Hematopoietic multipotent progenitor cell (in vitro differentiated cells): ENCODE results near the gene SLC26A8. TPM values are rescaled to one million over a fixed set of nuclear protein-coding genes. Genes with fewer than 3 reads are reported as not detected.

Experiments
- DNase-seq, 3 donors: peaks; one replicate each; pipeline ENCODE4 v3.0.0-alpha.2; 2011 to 2015; ENCODE audit warnings: low read depth in 2 of 3, low spot score in 2 of 3
- total RNA-seq: library from RNA; depleted of rRNA; stranded (reverse); fragments of >200 nt; gene quantifications from one replicate; pipeline ENCODE4 v1.2.3, GENCODE V29; 2012

Gene SLC26A8, protein sequence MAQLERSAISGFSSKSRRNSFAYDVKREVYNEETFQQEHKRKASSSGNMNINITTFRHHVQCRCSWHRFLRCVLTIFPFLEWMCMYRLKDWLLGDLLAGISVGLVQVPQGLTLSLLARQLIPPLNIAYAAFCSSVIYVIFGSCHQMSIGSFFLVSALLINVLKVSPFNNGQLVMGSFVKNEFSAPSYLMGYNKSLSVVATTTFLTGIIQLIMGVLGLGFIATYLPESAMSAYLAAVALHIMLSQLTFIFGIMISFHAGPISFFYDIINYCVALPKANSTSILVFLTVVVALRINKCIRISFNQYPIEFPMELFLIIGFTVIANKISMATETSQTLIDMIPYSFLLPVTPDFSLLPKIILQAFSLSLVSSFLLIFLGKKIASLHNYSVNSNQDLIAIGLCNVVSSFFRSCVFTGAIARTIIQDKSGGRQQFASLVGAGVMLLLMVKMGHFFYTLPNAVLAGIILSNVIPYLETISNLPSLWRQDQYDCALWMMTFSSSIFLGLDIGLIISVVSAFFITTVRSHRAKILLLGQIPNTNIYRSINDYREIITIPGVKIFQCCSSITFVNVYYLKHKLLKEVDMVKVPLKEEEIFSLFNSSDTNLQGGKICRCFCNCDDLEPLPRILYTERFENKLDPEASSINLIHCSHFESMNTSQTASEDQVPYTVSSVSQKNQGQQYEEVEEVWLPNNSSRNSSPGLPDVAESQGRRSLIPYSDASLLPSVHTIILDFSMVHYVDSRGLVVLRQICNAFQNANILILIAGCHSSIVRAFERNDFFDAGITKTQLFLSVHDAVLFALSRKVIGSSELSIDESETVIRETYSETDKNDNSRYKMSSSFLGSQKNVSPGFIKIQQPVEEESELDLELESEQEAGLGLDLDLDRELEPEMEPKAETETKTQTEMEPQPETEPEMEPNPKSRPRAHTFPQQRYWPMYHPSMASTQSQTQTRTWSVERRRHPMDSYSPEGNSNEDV
- total RNA-seq = 0.27 TPM

DNA sequence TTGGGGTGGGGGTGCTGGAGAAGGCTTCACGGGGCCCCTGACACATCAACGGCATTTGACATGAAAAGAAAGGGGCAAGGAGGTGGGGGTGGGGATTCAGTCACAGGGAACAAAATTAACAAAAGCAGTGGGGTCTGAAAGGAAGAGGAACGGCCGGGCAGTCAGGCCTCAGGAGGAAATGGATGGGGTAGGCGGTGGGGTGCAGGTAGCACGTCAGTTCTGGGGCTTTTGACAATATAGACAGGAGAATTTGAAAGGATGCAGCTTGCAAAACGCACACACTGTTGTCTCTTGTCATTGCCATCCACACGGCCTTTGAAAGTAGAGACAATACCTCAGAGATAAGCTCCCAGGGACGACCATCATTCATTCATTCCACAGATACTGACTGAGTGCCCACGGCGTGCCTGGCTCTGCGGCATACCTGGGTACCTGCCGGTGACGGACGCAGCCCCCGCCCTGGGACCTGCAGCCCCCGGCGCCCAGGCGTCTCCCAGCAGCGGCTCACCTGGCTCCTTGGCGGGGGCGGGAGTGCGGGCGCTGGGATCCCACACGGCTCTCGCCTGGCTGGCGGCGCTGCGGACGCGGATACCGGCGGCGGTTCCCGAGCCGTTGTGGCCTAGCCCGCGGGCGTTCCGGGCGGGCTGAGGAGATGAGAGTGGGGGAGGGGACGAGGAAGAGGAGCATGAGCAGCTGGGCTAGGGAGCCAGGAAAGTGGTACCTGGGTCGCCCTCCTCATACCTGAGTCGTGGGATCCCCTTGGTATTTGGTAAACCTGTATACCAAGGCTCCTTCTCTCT lies at the start of gene SLC26A8:
TSS of gene SLC26A8 (minus strand) at position 646 of the 800 bp plus-strand sequence. CDS start 4,934 bp downstream, outside the sequence.
- DNase-seq = peak in 1 of 3 donors; percentile 26

DNA sequence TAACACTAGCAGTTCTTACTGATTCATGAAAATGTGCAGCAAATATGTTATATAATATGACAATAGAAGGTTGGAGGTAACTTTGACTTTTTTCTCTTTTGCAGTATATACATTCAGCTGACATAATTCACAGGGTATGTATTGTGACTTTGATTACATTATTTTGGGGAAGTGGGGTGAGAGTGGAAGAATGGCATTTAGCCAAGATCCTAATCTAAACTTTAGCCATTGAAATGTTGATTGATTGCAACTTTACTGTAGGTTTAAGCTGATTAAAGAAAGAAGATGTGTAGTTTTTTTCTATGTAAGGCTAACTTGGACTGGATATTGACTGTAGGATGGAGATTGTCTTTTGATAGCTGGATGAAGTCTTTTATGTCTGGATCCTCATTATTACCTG lies 49.1 kb upstream of the SLC26A8 start:
- DNase-seq = no peak

DNA sequence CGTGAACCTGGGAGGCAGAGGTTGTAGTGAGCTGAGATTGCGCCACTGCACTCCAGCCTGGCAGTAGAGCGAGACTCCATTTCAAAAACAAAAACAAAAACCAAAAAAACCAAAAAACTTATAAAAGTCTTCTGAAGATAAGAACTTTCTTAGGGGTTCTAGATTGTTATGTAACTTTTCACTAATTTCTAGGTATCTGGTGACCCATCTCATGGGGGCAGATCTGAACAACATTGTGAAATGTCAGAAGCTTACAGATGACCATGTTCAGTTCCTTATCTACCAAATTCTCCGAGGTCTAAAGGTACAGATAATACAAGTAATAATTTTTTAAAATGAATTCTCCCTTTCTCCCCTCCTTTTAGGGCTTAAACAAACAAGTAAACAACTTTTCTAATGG lies 48.2 kb upstream of the SLC26A8 start:
- no peak for DNase-seq

DNA sequence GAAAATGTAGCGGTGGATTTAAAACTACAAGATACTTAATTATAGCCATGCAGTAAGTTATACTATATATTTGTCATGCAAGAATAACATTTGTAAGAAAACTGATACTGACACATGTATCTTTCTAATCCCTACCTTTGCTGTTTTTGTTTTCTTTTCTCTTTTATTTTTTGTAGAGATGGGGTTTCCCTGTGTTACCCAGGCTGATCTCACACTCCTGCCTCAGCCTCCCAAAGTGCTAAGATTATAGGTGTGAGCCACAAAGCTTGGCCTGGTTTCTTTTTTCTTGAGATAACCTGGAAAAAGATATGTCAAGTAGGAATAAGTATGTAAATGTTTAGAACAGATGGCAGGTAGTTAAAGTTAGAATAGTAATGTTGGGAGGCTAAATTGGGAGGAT lies 47.3 kb upstream of the SLC26A8 start:
- no peak for DNase-seq

DNA sequence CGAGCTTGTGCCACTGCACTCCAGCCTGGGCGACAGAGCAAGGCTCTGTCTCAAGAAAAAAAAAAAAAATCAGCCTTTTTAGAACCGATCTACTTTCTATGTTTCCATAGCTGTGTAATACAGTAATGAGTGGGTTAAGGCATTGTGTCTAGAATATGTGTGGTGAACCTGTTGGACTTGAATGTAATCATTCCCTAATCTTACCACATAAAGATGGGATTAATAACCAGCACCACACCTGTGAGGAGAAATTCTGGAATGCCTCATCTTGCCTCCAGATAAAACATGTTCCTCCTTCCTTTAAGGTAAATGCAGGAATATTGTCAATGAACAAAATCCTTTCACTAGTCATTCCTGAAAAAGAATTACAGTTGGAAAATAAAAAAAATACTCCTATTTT lies 46.8 kb upstream of the SLC26A8 start:
- no peak for DNase-seq

DNA sequence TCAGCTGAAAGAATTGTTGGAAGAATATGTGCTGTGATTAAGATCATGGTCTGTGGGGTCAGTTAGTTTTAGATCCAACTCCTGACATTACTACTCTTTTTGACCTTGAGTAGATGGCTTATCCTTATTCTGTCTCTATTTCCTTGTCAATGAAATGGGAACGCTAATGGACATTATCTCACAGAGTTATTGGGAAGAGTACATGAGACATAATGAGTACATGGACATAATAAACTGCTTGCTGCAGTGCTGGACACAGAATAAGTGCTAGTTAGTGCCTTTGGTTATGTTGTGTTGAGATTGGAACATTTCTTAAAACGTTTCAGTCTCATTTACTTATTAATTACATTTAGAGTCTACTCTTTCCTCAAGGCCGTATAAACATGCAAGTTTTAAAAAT lies 45.8 kb upstream of the SLC26A8 start:
- no peak for DNase-seq

DNA sequence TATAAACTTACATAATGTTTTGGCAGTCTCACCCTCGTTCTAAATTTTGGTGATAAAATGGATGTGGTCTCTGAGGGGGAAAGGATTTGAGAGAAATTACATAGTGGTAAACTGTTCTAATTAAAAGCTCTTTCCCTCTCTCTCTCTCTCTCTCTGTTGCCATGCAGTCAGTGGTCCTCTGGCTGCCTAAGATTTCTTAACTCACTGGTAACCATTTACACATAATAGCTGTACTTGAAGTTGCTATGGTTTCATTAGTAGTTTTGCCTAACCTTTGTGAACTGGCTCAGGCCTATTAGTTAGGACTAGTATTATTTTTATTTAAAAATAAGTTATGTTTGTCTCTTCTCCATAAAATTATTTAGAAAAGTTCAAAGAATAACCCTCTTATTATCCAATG lies 45.1 kb upstream of the SLC26A8 start:
- DNase-seq = no peak

DNA sequence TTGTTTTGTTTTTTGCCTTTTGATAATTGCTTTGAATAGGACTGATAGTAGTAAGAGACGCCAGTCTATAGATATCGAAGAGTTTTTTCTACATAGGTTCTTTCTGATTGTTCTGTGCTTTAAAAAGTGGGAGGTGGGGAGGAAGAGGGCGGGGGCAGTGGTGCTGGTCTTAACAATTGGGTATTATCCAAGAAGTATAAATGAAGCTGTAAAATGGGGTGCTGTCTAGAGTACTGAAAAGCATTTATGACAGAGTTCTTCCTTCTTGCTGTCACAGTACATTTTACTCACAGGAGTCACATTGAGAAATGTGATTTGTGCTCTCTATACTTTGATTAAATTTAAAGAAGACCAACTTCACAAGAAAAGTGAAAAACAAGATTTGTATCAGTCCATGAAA lies 44.1 kb upstream of the SLC26A8 start:
- DNase-seq = no peak

DNA sequence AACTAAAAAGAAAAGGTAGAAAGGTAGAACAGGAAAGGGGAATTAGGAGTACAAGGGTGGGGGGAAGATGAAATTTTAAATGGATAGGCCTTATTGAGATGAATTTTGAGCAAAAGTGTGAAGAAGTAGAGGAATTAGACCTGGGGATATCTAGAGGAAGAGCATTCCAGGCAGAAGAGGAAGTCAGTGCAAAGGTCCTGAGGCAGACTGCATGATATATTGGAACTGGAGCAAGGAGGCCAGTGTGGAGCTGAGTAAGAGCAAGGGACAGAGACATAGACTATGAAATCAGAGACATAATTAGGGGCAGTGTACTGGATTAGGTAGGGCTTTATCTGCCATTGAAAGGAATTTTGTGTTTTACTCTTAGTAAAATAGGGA lies 43.6 kb upstream of the SLC26A8 start:
- no peak for DNase-seq

DNA sequence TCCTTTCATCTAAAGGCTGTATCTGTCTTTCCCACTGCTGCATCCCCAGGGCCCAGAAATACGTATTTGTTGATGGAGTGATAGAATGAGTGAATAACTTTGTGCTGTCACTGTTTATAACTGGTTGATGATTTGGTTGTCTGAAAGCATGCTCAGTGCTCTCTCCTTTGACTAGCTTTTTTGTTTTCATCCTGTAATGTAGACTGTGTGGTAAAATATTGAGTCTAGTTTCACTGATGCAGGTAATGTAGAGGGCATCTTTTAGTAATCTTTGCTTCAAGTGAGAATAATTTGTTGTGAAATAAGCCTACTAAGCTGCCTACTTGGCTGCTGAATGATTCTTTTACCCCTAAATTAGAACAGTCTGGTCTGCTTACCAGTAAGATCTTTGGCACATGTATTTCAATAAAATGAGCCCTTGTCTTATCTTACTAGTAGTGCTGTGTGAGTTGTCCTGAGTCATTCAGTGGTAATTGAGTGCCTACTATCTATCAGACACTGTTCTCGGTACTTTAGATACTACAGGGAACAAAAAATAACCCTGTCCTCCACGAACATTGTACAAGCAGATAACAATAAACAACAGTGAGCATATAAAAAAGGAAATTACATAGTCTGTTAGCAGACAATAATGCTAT lies 43.1 kb upstream of the SLC26A8 start:
- DNase-seq = peak in 2 of 3 donors; percentile 19 to 30

DNA sequence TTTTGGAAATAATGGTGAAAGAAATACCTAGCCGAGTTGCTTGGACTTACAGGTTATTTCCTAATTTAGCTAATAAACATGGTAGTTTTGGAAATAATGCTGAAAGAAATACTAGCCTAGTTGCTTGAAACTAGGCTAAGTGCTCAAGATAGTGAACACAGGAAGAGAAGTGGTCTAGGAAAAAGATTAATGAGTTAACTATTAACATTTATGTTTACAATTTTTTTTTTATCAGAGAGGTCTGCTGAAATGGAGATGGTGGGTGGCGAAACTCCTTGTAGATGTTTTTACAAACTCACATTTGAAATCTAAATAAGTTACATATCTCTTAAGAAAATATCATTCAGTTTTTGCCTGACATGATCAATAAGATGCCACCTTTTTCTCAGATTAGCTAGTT lies 42.4 kb upstream of the SLC26A8 start:
- DNase-seq = no peak

DNA sequence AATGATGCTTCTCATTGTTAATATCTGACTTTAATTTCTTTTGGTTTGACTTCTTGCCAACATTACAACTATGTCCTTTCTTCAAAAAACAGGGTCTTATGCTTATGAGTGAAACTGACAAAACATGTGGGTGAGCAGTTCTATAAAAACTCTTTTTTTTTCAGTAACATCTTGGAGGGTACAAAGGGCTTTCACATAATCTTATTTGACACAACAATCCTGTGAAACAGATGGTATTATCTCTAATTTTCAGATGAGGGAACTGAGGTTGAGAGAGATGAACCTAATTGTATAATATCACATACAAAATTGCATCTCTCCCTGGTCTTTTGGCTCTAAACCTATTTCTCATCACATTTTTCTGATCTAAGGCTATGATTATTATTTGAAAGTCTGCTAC lies 41.5 kb upstream of the SLC26A8 start:
- DNase-seq = no peak

DNA sequence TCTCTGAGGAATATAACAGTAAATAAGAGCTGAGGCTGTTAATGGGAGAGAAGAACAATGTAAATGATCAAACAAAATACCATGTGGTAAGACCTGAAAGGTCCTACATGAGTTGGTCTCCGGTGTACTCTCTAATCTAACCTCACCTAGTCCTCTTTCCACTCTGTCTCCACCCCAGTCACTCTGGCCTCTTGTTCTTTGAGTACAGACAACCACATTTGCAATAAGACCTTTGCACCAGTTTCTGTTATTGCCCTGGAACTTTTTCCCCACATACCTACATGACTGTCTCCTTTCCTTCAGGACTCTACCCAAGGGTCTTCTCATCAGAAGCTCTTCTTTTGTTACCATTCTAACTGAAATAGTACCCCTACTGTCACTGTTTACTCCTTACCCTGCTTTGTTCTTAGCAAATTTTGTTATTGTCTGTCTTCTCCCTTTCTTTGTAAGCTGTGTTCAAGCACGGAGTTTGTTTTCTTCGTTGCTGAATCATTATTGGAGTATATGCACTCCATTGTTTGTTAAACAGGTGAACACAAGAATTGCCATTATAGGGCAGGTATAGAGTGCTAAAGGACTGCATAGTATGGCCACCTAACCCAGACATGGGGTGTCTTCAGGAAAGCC lies 40.4 kb upstream of the SLC26A8 start:
- no peak for DNase-seq

DNA sequence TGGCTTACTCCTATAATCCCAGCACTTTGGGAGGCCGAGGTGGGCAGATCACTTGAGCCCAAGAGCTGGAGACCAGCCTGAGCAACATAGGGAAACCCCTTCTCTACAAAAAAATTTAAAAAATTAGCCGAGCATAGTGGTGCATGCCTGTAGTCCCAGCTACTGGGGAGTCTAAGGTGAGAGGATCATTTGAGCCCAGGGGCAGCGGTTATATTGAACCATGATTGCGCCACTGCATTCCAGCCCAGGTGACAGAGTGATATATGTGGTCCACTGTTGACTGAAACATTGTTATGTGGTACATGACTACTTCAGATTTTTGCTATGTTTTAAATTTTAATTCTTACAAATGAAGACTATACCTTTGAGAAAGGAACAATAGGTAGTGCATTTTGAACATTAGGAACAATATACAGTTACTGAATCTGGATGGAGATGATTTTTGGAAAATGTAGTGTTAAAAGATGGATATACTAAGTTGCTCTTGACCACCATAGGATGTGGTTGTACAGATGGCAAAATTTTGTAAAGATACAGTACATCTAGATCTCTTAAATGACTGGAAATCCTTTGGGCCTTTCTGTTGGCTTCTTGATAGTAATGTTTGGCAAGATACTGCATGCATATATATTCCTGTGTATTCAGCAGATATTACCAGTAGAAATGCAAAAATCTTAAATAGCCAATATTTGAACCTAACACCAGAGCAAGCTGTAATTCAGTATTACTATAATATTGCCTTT lies 39.0 kb upstream of the SLC26A8 start:
- DNase-seq = peak in 2 of 3 donors; percentile 23 to 59

DNA sequence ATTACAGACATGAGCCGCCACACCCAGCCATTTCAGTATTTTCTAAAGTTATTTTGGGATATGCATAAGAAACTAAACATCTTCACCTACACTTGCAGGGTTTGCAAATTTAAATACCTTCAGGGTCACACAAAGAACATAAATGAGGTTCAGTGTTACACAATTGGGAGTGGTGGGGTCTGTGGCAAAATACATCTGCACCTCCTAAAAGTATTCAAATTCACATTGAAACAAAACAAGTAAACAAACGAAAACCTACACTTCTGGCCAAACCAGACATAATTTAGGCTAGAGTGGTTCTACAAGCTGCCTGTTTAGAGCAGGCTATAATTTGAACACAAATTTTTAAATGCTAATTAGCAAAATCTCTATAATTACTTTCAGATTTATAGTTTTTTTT lies 37.8 kb upstream of the SLC26A8 start:
- DNase-seq = no peak

DNA sequence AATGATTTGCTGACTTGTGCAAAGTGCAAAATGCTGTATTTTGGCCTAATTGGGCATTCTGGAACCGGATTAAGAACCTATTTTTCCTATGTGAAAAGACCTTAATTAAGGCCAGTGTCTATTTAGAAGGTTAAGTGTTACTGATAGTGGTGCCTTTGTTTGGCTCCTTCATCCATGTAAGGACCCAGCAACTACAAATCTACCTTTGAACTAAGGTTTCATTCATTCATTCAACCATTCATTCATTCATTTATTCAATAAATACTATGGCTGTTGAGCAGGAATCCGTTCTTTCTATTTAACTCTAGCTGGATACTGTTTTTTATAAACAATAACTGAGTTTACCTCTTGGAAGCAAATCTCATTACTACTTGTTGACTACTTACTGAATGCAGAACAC lies 36.8 kb upstream of the SLC26A8 start:
- DNase-seq = no peak

DNA sequence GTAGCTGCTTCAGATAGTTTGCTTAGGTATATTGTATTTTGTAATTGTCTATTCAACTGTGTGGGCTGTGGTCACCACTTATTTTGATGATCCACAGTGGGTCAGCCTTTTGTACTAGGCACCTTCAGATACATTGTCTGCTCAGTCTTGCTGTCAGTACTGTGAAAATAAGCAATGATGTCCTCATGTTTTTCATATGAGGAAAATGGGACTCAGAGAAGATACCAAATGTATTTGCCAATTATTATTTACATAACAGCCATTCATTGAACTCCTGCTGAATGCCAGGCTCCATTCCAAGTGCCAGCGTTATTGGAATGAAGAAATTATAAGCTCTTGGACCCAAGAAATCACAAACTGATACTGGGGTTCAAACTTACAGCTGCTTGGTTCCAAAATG lies 31.7 kb upstream of the SLC26A8 start:
- no peak for DNase-seq

DNA sequence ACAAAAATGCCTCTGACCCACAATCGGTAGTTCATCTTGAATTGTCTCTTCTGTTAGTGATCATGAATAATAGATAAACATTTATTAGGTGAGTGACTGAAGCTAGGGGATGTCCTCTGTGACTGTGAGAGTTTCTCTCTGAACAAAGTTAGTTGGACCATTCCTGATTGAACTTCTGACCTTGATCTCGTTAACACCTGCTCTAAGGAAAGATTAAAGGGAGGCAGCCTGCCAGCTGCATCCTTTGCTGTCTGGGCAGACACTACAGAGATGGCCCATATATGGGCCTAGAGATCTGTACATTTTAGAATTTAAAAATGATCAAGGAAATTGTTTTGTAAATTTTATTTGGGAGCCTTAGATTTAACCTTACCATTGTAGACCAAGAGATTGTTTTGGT lies 30.5 kb upstream of the SLC26A8 start:
- DNase-seq = no peak

DNA sequence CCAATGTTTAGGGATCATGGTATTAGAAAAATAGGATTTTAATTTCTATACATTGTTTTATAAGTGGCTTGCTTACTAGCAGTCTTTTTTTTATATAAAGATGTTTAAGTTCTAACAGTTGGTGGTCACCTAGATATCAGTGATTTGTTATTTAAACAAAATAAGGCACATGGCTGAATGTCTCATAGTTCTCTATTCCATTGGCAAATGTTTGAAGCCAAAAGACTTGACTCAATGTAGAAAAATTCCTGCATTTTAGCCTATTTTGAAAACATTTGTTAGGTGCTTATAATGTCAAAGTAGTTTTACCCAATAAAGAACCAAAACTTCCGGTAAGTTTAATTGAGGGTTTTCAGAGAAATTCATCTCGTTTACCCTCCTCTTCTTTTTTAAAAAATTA lies 30.0 kb upstream of the SLC26A8 start:
- DNase-seq = no peak
